NCI-H2196 (cell line): ENCODE data around the gene SRP9.
A peak's percentile ranks its signal among the peaks of the same experiment; 100 is the strongest.
"Not testable (repeated sequence)": the region's sequence is repeated elsewhere in the genome, so short reads cannot be mapped to it uniquely, and the experiment has no call there.

Experiments used
- DNase-seq: peaks from one replicate; lab custom pipeline; 2025; ENCODE audit not compliant: unreplicated experiment; lab: John Stamatoyannopoulos, UW

SRP9 gene

DNA sequence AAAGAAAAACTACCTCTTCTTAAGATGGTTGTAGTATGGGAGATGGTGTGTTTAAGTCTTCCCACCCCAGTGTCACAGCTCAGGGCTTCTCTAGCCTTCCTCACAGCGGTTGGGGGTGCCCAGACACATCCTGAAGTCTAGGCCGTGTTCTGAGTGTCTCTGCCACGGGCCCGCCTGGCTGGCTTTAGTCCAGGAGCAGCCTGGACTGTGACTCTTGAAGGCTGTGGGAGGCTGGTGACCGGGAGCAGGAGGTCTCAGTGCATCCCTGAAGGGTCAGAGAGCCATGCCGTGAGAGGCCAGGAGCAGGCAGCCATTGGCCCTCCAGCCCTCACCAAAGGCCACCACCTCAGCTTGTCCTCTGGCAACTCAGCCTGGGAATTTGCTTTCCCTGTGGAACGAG is 36.8 kb downstream of the SRP9 start:
- DNase-seq = no peak

GRCh38 chr1:225815090-225815489 is 37.5 kb downstream of the SRP9 start:
- not testable (repeated sequence) for DNase-seq

- no peak for DNase-seq
These were observed 38.0 kb downstream of the SRP9 start for GRCh38 chr1:225815526-225816178.

DNA sequence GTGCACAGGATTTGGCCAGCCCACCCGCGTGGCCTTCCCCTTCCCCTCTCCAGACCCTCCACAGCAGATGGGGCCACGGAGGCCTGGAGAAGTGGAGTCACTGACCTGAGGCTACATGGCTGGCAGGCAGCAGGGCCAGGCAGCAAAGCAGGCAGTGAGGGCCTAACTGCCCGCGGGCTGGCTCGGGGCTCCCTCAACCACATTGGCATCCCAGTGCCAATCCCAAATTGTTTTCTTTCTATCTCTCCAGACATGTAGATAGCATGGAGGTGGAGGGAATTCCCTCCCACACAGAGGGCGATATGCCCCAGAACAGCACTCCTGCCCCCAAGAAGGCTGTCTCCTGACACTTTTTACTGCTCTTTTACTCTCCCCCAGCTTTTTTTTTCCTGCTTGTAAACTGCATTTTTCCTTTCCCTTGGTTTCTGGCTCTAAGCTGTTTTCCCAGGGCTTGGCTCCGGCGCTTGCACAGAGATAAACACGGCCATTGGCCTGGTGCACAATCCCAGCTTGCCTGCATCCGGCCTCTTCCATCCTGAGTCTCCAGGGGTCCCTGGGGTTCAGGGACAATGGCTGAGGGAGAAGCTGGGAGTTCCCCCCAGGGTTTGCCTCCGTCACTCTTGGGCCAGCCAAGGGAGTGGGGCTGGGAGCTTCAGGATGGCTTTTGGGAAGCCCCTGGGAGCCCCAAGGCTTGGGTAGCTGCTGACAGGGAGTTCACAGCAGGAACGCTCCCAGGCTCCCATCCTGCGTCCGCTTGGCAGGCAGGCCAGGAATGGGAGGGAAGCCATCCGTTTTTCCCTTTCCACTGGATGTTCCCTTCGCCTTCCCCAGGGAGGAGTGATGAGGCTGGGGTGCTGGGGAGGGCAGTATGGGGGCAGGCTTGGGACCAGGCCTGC is 39.3 kb downstream of the SRP9 start:
- no peak for DNase-seq

DNA sequence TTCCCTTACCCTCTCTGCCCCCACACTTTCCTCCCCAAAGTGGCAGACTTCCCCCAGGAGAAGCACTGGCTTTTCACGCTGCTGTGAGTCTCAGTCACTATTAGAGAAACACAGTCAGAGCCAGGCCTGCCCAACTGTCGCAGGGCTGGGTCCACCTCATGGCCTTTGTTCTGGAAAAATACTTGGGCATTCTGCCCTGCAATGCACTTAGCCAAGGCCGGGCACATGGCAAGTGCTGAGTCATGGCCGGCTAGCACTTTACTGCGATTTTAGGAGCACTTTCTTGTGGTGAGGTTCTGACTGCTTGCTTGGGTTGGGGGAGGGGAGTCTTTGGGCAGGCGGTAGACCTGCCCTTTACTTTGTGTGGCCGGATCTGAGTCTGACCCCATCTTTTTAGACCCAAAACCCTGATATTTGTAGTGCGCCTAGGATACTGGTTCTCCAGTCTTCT is 40.0 kb downstream of the SRP9 start:
- peak; percentile 89 for DNase-seq

- DNase-seq = no peak
These were observed 40.6 kb downstream of the SRP9 start for GRCh38 chr1:225818229-225818628.

DNA sequence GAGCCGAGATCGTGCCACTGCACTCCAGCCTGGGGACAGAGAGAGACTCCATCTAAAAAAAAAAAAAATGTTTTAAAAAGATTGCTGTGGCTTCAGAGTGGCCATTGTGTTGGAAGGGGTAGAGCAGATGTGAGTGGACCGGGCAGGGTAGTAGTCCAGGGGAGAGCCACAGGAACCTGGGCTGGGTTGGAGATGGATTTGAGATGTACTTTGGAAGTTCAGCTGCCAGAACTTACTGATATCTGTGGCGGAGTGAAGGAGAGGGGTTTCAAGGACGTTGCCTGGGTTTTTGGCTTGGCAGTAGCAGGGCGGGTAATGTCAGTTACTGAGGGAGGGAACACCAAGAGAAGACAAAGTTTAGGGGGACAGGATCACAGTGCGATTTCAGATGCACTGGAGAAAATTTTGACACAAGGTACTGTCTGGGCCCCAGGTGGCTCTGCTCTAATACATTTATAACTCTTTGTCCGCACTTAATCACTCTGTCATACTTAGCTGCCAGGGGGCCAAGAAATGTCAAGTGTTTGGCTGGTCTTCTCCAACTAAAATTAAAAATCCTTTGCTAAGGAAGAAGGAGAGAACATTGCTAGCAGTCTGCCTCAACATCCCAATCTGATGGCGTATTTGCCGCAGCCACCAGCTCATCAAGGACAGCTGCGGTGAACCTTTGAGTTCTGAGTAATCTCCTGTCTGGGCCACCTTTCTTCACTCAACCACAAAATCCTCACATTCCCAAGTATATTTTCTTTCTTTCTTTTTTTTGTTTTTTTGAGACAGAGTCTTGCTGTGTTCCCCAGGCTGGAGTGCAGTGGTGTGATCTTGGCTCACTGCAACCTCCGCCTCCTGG is 41.9 kb downstream of the SRP9 start:
- DNase-seq = no peak

GRCh38 chr1:225820522-225821120 is 43.0 kb downstream of the SRP9 start:
- peak; percentile 72 for DNase-seq

- DNase-seq = no peak
These were observed 45.2 kb downstream of the SRP9 start for GRCh38 chr1:225822655-225823403.

DNA sequence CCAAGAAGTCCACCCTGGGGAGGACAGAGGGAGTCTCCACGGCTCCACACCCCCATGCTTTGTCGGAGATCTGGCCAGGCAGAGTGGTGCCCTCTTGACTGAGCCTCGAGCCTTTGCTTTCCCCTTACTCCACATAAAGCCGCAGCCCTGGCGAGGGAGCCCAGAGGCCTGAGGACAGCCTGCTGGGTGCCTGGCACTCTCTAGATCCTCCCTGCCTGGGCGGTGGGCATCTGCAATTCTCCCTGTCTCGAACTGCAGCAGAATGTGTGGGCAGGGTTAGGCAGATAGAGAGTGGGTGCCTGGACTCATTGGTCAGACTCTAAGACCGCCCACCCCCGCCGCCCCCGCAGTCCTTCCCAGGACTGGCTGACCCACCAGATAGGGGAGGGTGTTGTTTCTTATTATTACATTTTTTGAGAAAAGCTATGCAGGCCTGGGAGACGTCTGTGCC is 46.2 kb downstream of the SRP9 start:
- no peak for DNase-seq

GRCh38 chr1:225824533-225824941 is 46.9 kb downstream of the SRP9 start:
- DNase-seq = peak; percentile 65

GRCh38 chr1:225825078-225825477 is 47.5 kb downstream of the SRP9 start:
- peak; percentile 61 for DNase-seq

- DNase-seq = no peak
These were observed 48.0 kb downstream of the SRP9 start for GRCh38 chr1:225825607-225826007.

- no peak for DNase-seq
These were observed 49.5 kb downstream of the SRP9 start for GRCh38 chr1:225827076-225827475.

DNA sequence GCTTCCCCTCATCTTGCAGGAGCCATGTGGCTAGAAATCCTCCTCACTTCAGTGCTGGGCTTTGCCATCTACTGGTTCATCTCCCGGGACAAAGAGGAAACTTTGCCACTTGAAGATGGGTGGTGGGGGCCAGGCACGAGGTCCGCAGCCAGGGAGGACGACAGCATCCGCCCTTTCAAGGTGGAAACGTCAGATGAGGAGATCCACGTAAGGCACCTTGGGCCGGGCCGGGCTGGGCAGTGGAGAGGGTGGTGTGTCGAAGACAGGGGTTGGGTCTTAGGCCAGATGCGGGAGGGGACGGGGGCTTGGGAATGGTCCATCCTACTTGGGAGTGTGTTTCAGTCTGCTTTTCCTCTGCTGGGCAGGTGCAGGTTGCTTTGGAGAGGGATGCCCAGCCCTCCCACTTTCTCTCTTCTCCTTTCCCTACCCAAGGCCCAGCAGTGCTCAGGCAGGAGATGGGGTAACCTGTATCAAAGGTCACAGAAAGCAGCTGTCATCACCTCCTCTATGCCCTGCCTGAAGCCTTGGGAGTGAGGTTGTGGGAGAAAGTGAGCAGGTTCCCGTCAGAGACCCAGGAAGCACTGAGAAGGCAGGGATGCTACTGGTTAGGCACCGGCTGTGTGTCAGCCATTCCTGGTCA is 51.2 kb downstream of the SRP9 start:
- DNase-seq = no peak

- no peak for DNase-seq
These were observed 53.2 kb downstream of the SRP9 start for GRCh38 chr1:225830841-225831240.

DNA sequence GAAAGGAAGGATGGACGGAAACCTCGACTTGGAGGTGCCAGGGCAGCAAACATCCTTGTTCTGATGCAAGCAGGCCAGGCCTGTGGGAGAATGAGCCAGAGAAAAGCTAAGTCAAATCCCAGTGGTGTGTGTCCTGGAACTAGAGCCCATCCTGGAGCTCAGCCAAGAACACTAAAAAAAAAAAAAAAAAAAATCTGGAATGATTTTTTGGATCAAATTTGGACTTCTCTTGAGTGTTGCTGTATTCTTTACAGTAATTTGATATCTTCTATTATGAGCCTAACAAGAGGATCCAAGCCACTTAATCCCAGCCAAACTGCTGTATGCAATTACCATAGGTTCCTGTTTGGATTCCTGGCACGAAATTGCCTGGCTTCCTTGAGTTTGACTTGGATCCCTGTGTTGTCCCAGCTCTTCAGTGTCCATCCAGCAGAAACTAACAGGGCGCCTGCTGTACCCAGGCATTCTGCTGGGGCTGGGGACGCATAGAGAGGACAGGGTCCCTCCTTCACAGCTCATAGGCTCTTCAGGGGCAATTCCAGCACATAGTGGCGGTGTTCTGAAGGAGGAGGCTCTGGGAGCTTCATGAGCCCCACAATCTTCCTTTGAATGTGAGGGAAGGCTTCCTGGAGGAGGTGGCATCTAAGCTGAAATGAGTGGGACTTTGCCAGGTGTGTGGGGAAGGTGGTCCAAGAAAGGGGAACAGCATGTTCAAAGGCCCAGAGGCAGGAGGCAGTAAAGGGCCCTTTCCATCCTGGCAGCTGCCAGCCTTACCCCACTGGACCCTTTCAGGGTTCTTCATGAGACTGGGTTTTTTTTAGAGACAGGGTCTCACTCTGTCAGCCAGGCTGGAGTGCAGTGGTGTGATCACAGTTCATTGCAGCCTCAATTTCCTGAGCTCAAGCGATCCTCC is 57.0 kb downstream of the SRP9 start:
- DNase-seq = peak; percentile 70

DNA sequence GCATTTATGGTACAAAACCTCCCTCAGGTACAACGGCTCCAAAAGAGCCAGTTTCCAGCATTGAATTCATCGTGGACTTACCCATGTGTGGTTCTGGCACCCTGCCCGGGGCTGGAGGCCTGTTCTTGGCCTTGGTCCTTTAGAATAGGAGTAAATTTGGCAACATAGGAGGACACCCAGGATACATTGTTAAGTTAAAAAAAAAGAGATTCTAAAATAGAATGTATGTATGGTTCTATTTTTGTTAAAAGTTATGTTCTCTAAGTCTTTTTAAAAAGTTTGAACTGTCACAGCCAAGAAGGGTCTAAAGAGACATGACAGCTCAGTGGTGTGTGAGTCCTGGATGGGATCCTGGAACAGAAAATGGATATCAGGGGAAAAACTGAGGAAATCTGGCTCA is 58.2 kb downstream of the SRP9 start:
- DNase-seq = peak; percentile 58

- not testable (repeated sequence) for DNase-seq
These were observed 58.7 kb downstream of the SRP9 start for GRCh38 chr1:225836296-225836695.
